Measurements from ENCODE around the gene FUCA2. TPM values are rescaled to one million over a fixed set of nuclear protein-coding genes. Genes with fewer than 3 reads are reported as not detected.
A peak's percentile ranks its signal among the peaks of the same experiment; 100 is the strongest.

The FUCA2 gene
- total RNA-seq, 2 experiments from 2014 or later = 16.5 to 16.8 TPM

DNA sequence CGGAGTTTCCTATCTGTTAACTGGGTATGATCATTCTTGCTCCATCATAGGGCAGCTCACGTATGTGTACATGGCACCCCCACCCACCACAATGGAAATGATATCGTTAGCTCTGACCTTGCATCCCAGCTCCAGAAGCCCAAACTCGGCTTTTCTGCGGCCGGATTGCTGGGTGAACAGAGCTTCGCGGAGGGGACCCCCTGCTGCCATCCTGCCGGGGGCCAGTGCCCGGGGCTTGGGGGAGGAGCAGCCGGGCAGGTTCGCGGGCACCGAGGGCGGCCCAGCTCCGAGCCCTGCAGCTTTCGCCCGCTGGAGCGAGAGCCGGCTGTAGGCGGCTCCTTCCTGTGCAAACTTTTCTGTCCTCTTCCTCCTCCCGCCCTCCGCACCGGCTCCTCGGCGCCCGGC lies 24.9 kb upstream of the FUCA2 start:
- peak overlapping the region; percentile 71 for H3K4me3 Mint-ChIP-seq
- peaks cover 34% of the 10 kb centered on the region for H3K4me1 Mint-ChIP-seq (ENCODE audit: low read depth)
- no peaks in the 10 kb centered on the region for H3K27me3 Mint-ChIP-seq
- intact Hi-C loops (cut with micrococcal nuclease) = loop anchor here (1.0 to 5.0 kb wide), 4 partner anchors 9 to 1026 kb away; partner anchors contain the start of genes ADAT2, HIVEP2 and PEX3
- ChIA-PET POLR2A (interaction anchor here (0.8 to 2.7 kb wide), 5 partner anchors 9 to 307 kb away, joined by 3 to 11 read pairs (median 6); partner anchors contain the start of genes ADAT2, FUCA2, LTV1 and PEX3), CTCF (interaction anchor here (0.7 to 4.1 kb wide), 5 partner anchors 23 to 477 kb away, joined by 3 to 45 read pairs (median 4); partner anchors contain the start of gene FUCA2)
- DNase-seq = peak; percentile 68
- H3K36me3 Mint-ChIP-seq = no peaks in the 10 kb centered on the region
- no peaks in the 10 kb centered on the region for H3K9me3 Mint-ChIP-seq
- peak overlapping the region; percentile 53 for H3K27ac Mint-ChIP-seq

GRCh38 chr6:143535189-143535614 lies 23.7 kb upstream of the FUCA2 start:
- Mint-ChIP-seq H3K36me3 (no peaks in the 10 kb centered on the region), H3K4me3 (no peak overlapping the region), H3K27me3 (no peaks in the 10 kb centered on the region), H3K4me1 (ENCODE audit: low read depth) (peaks cover 26% of the 10 kb centered on the region), H3K27ac (no peak overlapping the region), H3K9me3 (no peaks in the 10 kb centered on the region)
- ChIA-PET CTCF (interaction anchor here (0.9 to 2.9 kb wide), 3 partner anchors 22 to 478 kb away, joined by 3 to 10 read pairs (median 4); no protein-coding TSS in a partner anchor), POLR2A (interaction anchor here (2.0 kb wide), 1 partner anchor 85 kb away, joined by 9 read pairs; the partner anchor contains the start of genes ADAT2 and PEX3)
- no peak for DNase-seq
- intact Hi-C loops (cut with micrococcal nuclease) = loop anchor here (5.0 kb wide), 2 partner anchors 588 to 1027 kb away; partner anchors contain the start of gene HIVEP2

DNA sequence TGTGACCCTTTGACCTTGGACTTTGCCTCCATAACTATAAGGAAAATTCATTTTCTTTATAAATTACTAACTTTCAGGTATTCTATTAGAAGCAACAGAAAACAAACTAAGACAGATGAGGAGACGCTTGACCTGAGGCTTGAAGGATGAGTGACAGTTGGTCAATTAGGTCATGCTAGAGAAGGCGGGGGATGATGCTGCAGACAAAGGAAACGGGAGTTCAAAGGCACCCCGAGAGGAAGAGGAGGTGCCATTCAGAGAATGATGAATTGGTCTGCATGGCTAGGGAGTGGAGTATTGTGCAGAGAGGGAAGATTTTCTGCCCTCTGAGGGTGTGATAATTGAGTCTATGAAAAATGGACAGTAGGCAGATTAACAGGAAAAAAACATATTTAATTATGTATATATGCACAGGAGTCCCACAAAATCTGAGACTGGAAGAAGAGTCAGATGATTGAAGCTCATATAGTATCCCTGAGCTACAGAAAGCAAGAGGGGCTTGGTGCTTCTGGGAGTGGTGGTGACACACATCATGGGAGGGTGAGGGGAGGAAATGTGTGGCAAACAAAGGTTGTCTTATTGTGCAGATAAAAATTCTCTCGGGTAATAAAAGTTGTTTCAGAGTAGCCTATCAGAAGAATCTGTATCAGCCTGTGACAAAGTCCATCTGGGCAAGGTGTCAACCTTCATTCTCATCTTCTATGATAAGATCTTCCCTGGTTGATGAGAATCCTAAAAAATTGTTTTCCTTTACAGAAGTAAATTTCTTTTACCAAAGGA lies 20.4 kb upstream of the FUCA2 start:
- intact Hi-C loops (cut with micrococcal nuclease) = no loop called here
- Mint-ChIP-seq H3K36me3 (no peaks in the 10 kb centered on the region), H3K4me3 (no peak overlapping the region), H3K27ac (no peak overlapping the region), H3K4me1 (ENCODE audit: low read depth) (peaks cover 20% of the 10 kb centered on the region), H3K9me3 (no peaks in the 10 kb centered on the region), H3K27me3 (no peaks in the 10 kb centered on the region)
- ChIA-PET CTCF (interaction anchor here (2.3 kb wide), 1 partner anchor 19 kb away, joined by 10 read pairs; no protein-coding TSS in a partner anchor), POLR2A (no interaction called here)
- DNase-seq = peak; percentile 47

DNA sequence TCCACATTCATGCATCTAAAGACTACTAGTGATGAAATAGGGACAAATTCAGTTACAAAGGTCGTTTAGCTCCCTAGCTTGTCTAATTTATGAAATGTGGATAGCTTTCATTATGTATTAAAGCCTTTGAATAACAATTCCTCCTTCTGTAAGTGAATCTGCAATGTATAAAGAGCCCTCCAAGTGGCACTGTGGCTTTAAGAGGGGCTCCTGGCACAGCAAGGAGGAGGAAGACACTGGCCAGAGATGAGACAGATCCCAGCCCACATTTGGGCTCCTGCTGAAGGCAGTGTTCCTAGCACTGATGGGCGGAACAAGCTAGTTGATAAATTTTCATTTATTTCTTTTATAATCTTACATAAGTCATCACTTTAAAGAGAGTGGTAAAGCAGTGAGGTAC lies 17.6 kb upstream of the FUCA2 start:
- no peaks in the 10 kb centered on the region for H3K27me3 Mint-ChIP-seq
- intact Hi-C loops (cut with micrococcal nuclease) = no loop called here
- peak overlapping the region; percentile 15 for H3K27ac Mint-ChIP-seq
- H3K4me3 Mint-ChIP-seq = no peak overlapping the region
- DNase-seq = peak; percentile 30
- ChIA-PET POLR2A (no interaction called here), CTCF (interaction anchor here (0.9 to 2.0 kb wide), 2 partner anchors 16 to 18 kb away, joined by 3 to 9 read pairs; partner anchors contain the start of gene FUCA2)
- H3K4me1 Mint-ChIP-seq (ENCODE audit: low read depth) = peaks cover 13% of the 10 kb centered on the region
- H3K9me3 Mint-ChIP-seq = no peaks in the 10 kb centered on the region
- no peaks in the 10 kb centered on the region for H3K36me3 Mint-ChIP-seq

DNA sequence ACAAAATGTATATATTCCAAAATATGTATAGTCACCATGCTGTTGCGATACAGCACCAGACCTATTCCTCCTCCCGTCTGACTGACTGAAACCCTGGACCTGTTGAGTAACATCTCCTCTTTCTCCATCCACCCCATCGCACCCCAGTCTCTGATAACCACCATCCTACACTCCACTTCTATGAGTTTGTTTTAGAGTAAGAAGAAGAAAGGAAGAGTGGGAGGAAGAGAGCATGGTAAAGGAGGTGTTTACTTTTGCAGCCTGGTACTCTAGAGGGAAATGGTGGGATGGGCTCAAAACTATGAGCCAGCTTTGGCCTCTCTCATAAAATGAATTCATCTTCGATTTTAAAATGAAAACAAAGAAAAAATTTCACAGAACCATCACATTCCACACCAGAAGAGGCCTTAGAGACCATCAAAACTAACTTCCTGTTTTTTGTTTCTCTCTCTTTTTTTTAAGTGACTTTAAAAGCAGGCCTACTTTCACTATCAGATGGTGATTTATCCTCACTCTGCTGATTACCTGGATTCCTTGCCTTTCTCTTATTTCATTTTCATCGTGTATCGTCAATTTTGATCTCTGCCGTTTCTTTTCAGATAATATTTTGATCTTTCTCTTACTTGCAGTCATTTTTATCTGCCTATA lies 16.8 kb upstream of the FUCA2 start:
- Mint-ChIP-seq H3K36me3 (no peaks in the 10 kb centered on the region), H3K4me3 (peak overlapping the region; percentile 16), H3K9me3 (peaks cover 2% of the 10 kb centered on the region), H3K27ac (peak overlapping the region; percentile 53), H3K27me3 (no peaks in the 10 kb centered on the region), H3K4me1 (ENCODE audit: low read depth) (peaks cover 13% of the 10 kb centered on the region)
- no peak for DNase-seq
- POLR2A ChIA-PET = no interaction called here
- CTCF ChIA-PET = interaction anchor here (0.9 to 2.0 kb wide), 2 partner anchors 15 to 17 kb away, joined by 3 to 9 read pairs; partner anchors contain the start of gene FUCA2
- intact Hi-C loops (cut with micrococcal nuclease) = loop anchor here (1.0 kb wide), 2 partner anchors 11 to 17 kb away; partner anchors contain the start of gene FUCA2

DNA sequence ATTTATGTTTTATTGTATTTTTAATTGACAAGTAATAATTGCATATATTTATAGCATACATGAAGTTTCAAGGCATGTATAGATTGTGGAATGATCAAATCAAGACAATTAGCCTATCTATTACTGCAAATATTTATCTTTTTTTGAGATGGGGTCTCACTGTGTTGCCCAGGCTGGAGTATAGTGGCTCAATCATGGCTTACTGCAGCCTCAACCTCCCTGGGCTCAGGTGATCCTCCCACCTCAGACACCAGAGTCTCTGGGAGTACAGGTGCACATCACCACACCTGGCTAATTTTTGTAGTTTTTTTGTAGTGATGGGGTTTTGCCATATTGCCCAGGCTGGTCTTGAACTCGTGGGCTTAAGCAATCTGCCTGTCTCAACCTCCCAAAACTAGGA lies 16.2 kb upstream of the FUCA2 start:
- Mint-ChIP-seq H3K9me3 (peaks cover 2% of the 10 kb centered on the region), H3K36me3 (no peaks in the 10 kb centered on the region), H3K27me3 (no peaks in the 10 kb centered on the region), H3K4me1 (ENCODE audit: low read depth) (peaks cover 13% of the 10 kb centered on the region), H3K4me3 (no peak overlapping the region), H3K27ac (no peak overlapping the region)
- intact Hi-C loops (cut with micrococcal nuclease) = loop anchor here (1.0 kb wide), 2 partner anchors 12 to 16 kb away; partner anchors contain the start of gene FUCA2
- ChIA-PET POLR2A (no interaction called here), CTCF (no interaction called here)
- DNase-seq = no peak

DNA sequence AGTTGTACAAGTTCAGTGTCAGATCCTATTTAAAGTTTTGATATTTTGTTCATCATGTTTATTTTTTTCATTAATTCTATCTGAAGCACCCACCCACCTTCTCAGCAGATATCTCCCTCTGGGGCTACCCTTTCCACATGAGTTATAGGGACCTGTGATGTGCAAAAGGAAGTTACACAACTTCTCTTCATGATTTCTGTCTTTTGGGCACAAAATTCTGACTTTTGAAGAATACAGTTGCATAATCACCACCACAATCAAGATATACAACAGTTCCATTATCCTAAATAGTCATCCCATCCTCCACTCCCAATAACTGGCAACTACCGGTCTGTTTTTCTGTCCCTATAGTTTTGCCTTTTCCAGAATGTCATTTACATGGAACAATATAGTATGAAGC lies 13.8 kb upstream of the FUCA2 start:
- intact Hi-C loops (cut with micrococcal nuclease) = no loop called here
- ChIA-PET POLR2A (no interaction called here), CTCF (no interaction called here)
- H3K9me3 Mint-ChIP-seq = peaks cover 2% of the 10 kb centered on the region
- peaks cover 18% of the 10 kb centered on the region for H3K4me1 Mint-ChIP-seq (ENCODE audit: low read depth)
- no peak overlapping the region for H3K4me3 Mint-ChIP-seq
- H3K36me3 Mint-ChIP-seq = no peaks in the 10 kb centered on the region
- H3K27me3 Mint-ChIP-seq = no peaks in the 10 kb centered on the region
- DNase-seq = no peak
- no peak overlapping the region for H3K27ac Mint-ChIP-seq

DNA sequence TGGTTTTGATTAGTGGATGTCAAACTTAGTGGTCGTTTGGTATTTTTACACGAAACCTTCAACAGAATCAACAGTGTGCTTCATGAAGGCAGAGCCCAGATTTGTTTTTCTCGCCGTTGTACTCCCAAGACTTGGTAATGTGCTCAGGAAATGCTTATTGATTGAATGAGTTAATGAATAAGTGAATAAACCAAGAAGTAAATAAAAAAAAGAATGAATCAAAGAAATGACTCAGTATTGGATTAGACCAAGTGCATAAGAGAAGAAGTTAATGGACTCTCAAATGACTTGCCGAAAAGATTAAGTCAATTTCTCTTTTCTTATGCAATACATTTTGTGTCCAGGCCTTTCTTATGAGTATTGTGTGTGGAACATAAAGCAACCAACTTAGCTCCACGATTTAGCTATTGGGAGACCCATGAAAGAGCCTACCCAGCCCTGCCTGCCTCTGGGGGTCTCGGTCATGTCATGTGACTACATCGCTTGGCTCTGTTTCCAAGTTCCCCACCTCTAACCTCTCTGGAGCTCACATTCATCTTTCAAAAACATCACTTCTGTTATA lies 10.6 kb upstream of the FUCA2 start:
- Mint-ChIP-seq H3K27me3 (no peaks in the 10 kb centered on the region), H3K4me3 (no peak overlapping the region), H3K36me3 (peaks cover 2% of the 10 kb centered on the region), H3K9me3 (peaks cover 2% of the 10 kb centered on the region), H3K27ac (no peak overlapping the region), H3K4me1 (ENCODE audit: low read depth) (peaks cover 4% of the 10 kb centered on the region)
- intact Hi-C loops (cut with micrococcal nuclease) = no loop called here
- ChIA-PET CTCF (interaction anchor here (1.1 kb wide), 1 partner anchor 418 kb away, joined by 3 read pairs; no protein-coding TSS in a partner anchor), POLR2A (no interaction called here)
- no peak for DNase-seq

DNA sequence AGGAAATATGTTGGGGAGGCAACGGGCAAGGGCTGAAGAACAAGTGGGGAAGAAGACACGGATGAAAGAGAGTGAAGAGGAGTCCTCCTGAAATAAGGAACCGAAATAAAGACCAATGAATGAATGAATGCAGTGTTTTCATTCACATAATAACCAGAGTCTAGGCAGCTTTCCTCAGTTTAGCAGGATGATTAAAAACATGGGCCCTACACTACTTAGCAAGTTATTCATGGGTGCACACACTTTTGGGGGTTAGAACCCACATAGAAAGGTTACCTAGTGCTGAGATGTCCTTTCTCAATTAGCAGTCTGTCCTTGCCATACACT lies 5.9 kb upstream of the FUCA2 start:
- intact Hi-C loops (cut with micrococcal nuclease) = no loop called here
- no peak overlapping the region for H3K4me3 Mint-ChIP-seq

GRCh38 chr6:143516690-143517446 lies 5.3 kb upstream of the FUCA2 start:
- POLR2A ChIA-PET = no interaction called here
- Mint-ChIP-seq H3K27me3 (no peaks in the 10 kb centered on the region), H3K9me3 (no peaks in the 10 kb centered on the region), H3K4me3 (no peak overlapping the region), H3K36me3 (peaks cover 5% of the 10 kb centered on the region), H3K27ac (no peak overlapping the region), H3K4me1 (ENCODE audit: low read depth) (peaks cover 22% of the 10 kb centered on the region)
- DNase-seq = no peak
- intact Hi-C loops (cut with micrococcal nuclease) = no loop called here
- CTCF ChIA-PET = no interaction called here

More for the DNA sequence above, 5.9 kb upstream of the FUCA2 start:
- POLR2A ChIA-PET = no interaction called here
- CTCF ChIA-PET = no interaction called here
- no peak for DNase-seq
- Mint-ChIP-seq H3K36me3 (peaks cover 4% of the 10 kb centered on the region), H3K9me3 (no peaks in the 10 kb centered on the region), H3K4me1 (ENCODE audit: low read depth) (peaks cover 19% of the 10 kb centered on the region), H3K27ac (no peak overlapping the region), H3K27me3 (no peaks in the 10 kb centered on the region)

DNA sequence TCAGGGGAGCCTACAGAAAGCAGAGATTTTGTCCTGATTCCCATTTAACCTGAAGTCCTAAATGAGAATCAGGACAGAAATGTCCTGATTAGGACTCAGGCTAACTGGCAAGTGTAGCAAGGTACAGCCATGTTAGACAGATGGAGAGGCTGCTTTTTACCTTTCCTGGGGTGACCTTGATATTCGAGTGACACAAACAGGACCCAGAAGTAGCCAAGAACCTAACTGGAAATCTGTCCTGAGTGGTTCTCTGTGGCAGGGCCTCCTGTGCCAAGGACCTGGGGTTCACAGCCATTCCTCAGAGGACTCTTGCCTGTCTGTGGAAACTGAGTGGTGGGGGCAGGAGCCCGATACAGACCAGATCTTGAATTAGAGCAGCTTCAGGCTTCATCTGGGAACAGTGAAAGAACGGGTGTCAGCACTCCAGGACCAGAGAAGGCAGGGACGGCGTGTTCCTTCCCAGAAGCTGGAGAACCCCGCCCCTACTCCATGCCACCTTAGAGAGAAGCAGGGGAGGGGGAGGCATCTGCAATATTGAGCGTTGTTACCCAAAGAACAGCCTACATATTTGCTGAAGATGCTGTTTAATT lies 4.3 kb upstream of the FUCA2 start:
- no peaks in the 10 kb centered on the region for H3K27me3 Mint-ChIP-seq

More for the DNA sequence above, 4.3 kb upstream of the FUCA2 start:
- intact Hi-C loops (cut with micrococcal nuclease) = no loop called here
- ChIA-PET POLR2A (no interaction called here), CTCF (interaction anchor here (5.6 kb wide), 1 partner anchor 22 kb away, joined by 45 read pairs; no protein-coding TSS in a partner anchor)
- no peaks in the 10 kb centered on the region for H3K9me3 Mint-ChIP-seq
- H3K4me3 Mint-ChIP-seq = no peak overlapping the region
- peaks cover 9% of the 10 kb centered on the region for H3K36me3 Mint-ChIP-seq
- no peak overlapping the region for H3K27ac Mint-ChIP-seq
- H3K4me1 Mint-ChIP-seq (ENCODE audit: low read depth) = peaks cover 24% of the 10 kb centered on the region
- no peak for DNase-seq
